GM21786 (cell line): ENCODE results near the gene OPRPN.

Experiments
- ATAC-seq: cut with Tn5 transposase; IDR thresholded peaks from one replicate; pipeline ENCODE4 v1.9.1; 2021; ENCODE audit not compliant: unreplicated experiment

OPRPN gene, protein sequence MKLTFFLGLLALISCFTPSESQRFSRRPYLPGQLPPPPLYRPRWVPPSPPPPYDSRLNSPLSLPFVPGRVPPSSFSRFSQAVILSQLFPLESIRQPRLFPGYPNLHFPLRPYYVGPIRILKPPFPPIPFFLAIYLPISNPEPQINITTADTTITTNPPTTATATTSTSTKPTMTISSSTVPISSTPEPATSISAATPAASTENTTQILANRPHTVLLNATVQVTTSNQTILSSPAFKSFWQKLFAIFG

GRCh38 chr4:70397580-70397979 lies at the start of gene OPRPN:
TSS of gene OPRPN (plus strand) at chr4:70397940. CDS start at chr4:70399286, 1,346 bp downstream.
- ATAC-seq: no peak

DNA sequence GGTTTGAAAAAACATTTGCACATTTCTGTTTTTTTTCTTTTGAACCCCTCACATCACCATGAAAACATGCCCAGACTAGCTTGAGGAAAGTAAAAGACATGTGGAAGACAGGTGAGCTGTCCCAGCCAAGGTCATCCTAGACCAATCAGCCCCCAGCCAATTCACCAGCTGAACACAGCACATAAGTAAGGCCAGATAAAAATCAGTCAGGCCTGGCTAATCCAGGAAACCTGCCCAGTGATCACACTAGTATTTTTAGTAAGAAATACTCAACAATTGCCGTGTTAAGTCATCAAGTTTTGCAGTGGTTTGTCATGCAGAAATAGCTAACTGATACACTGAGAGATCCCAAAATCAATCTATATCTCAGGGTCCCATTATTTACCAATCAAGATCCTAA lies 41.6 kb upstream of the OPRPN start:
- no peak for ATAC-seq

DNA sequence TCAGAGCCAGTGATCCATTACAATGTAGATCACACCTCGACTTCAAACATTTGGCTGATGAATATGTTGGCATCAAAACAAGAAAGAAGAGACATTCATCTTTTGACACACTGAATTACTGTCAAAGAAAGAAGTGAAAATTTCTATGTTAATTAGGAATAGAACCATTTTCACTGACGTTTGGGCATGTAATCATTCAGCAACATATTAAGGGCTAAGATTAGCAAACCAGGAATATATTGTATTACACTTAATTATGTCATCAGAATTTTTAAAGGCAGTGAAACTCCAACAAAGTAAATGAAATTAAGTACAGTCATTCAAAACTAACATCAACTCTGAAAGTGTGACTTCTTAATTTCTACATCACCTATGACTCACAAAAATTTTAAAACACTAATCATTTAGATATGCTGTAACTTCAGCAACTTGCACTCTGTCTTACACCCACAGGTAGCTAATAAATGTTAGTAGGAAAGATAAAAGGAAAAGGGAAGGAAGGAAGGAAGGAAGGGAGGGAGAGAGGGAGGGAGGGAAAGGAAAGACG lies 38.6 kb upstream of the OPRPN start:
- ATAC-seq: no peak

- ATAC-seq: no peak
These were observed 37.3 kb upstream of the OPRPN start, which contains the start of gene SMR3A for GRCh38 chr4:70360460-70360859. TSS of gene SMR3A (plus strand) at chr4:70360760. CDS start at chr4:70362116, 1,356 bp downstream.

DNA sequence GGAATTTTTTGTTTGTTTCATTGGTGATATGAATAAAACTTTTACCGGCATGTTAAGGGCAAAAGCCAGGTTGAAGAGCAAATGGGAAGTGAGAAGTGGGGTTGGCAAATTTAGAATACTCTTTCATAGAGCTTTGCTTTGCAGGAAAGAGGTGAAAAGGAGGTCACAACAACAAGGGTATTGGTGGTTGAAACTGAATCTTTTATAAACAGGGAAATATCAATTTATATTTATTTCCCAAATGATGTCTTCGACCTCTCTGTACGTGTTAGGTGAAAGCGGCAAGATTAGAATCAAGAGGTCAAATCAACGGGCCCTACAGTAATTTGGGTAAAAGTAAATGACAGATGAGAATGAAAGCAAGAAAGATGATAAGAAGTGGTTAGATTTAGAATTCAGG lies 33.7 kb upstream of the OPRPN start:
- no peak for ATAC-seq

DNA sequence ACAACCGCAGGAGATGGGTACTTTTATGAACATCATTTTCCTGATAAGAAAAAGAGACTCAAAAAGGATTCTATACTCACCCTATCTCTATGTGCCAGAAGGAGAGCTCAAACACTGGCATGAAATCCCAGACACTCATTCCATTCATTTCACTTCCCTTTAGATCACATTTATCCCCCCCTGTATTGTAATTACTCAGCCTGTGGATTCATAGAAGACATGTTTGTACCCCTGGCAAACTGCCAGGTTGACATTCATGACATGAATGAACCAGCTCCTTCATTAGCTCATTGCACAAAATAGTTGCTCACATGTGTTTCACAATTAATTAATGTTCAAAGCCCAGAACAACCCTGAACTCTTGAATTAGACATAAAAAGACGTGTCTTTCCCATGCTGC lies 32.3 kb upstream of the OPRPN start:
- ATAC-seq: no peak

GRCh38 chr4:70367813-70368212 lies 29.9 kb upstream of the OPRPN start:
- ATAC-seq: no peak

- ATAC-seq: no peak
These were observed 25.8 kb upstream of the OPRPN start for GRCh38 chr4:70371987-70372386.

GRCh38 chr4:70372760-70373159 lies 25.0 kb upstream of the OPRPN start:
- ATAC-seq: no peak

GRCh38 chr4:70380578-70380977 lies 17.2 kb upstream of the OPRPN start:
- no peak for ATAC-seq

GRCh38 chr4:70382691-70383181 lies 15.0 kb upstream of the OPRPN start, which contains the start of gene SMR3B:
TSS of gene SMR3B (plus strand) at chr4:70383131. CDS start at chr4:70384511, 1,380 bp downstream.
- no peak for ATAC-seq

- ATAC-seq: peak; percentile 44
These were observed 5.5 kb upstream of the OPRPN start for GRCh38 chr4:70392057-70392776.

- ATAC-seq: no peak
These were observed 1.6 kb downstream of the OPRPN start for GRCh38 chr4:70399319-70399718.

DNA sequence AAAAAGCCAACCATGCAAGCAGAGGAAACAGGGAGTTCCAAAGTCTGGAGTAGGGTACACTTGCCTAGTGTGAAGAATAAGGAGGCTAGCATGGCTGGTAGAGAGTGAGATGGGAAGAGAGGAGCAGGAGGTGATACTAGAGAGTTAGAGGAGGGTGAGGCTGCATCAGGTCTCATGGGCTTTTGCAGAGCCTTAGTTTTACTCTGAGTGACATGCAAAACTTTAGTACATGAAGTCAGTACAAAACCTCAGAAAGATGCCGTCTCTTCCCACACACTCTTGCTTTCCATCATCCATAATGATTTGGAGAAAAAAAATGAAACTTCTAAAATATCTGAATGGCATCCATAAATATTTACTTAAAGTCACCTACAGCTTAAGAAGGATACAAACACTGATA lies 5.0 kb downstream of the OPRPN start:
- no peak for ATAC-seq

DNA sequence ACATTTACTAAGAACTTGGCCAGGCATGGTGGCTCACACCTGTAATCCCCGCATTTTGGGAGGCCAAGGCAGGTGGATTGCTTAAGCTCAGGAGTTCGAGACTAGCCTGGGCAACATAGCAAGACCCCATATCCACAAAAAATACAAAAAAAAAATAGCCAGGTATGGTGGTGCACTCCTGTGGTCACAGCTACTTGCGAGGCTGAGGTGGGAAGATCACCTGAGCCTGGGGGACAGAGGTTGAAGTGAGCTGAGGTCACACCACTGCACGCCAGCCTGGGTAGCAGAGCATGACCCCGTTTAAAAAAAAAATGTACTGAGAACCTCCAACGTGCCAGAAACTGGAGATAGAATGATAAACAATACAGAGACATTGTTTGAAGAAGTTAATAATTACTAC lies 8.0 kb downstream of the OPRPN start:
- ATAC-seq: peak; percentile 63

GRCh38 chr4:70425306-70425705 lies 27.6 kb downstream of the OPRPN start:
- ATAC-seq: no peak

DNA sequence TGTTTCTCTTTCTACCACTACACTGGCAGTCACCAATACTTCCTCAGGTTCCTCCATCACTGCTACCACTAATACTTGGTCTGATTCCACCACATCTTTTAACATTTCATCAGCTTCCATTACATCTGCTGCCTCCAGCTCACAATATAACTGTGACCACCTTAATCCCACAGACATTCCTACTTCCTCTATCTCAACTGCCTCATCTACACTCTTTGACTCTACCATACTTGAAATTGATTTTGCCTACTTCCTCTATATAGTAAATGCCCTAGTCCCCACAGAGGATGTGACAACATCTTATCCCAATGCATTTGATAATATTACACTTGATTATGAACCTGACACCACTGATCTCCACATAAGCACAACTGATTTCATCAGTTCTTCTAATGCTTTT lies 29.0 kb downstream of the OPRPN start:
- ATAC-seq: no peak

- no peak for ATAC-seq
These were observed 39.5 kb downstream of the OPRPN start for GRCh38 chr4:70437197-70437596.

DNA sequence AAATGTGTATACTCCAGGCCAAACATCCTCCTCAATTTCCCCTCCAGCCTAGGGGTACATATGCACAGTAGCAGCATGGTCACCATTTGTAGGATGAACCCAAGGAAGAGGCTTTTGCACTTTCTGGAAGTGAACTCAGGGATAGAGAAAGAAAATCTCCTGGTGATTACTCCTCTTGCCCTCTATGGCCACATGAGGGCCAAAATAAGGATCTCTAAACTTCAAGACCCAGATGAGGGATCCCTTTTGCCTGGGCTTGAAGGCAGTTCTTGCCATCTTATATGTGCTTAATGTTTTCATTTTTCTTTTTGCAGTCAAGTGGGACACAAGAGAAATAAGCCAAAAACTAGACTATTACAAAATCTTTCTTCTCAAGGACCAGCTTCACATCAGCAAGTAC lies 44.7 kb downstream of the OPRPN start:
- no peak for ATAC-seq

- ATAC-seq: no peak
These were observed 45.6 kb downstream of the OPRPN start for GRCh38 chr4:70443329-70443728.

DNA sequence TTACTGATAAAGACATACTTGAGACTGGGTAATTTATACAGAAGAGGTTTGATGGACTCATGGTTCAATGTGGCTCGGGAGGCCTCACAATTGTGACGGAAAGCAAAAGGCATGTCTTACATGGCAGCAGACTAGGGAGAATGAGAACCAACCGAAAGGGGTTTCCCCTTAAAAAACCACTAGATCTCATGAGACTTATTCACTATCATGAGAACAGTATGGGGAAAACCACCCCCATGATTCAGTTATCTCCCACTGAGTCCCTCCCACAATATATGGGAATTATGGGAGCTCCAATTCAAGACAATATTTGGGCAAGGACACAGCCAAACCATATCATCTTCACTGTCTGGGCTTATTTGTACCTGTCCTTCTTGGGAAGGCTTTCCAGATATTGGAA lies 51.5 kb downstream of the OPRPN start:
- peak; percentile 77 for ATAC-seq

DNA sequence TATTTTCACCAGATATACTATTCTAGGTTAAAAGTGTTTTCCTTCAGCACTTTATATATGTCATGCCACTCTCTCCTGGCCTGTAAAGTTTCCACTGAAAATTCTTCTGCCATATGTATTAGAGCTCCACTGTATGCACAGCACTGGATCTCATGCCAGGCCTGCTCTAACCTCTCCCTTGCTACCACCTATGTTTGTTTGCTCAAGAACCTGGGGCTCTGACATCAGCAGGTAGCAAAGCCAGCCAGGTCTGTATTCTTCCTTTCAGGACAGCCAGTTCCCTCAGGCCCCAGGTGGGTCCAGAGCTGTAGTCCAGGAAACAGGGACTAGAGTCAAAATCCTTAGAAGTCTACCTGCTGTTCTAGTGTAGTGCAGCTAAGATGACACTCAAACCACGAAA lies 55.2 kb downstream of the OPRPN start:
- ATAC-seq: no peak
